Ishikawa (cell line): ENCODE data around the gene TPRG1L.

Experiments used
- CEBPB ChIP-seq: IDR thresholded peaks from 2 replicates; pipeline ENCODE4 v1.6.1; 2012
- CREB1 ChIP-seq: IDR thresholded peaks from 2 replicates; pipeline ENCODE4 v1.6.1; 2012; ENCODE audit warnings: low read depth
- EGR1 ChIP-seq: IDR thresholded peaks from 2 replicates; pipeline ENCODE4 v1.6.1; 2012
- EP300 ChIP-seq: IDR thresholded peaks from 2 replicates; pipeline ENCODE4 v1.6.1; 2012; ENCODE audit warnings: borderline replicate concordance
- FOXM1 ChIP-seq: IDR thresholded peaks from 2 replicates; pipeline ENCODE4 v1.6.1; 2012; ENCODE audit warnings: low read depth, borderline replicate concordance
- NFIC ChIP-seq: IDR thresholded peaks from 2 replicates; pipeline ENCODE4 v1.6.1; 2012
- RAD21 ChIP-seq: IDR thresholded peaks from 2 replicates; pipeline ENCODE4 v1.6.1; 2012; ENCODE audit warnings: low read depth
- TAF1 ChIP-seq: IDR thresholded peaks from 2 replicates; pipeline ENCODE4 v1.6.1; 2012; ENCODE audit warnings: low read depth, mild to moderate bottlenecking
- TCF12 ChIP-seq: IDR thresholded peaks from 2 replicates; pipeline ENCODE4 v1.6.1; 2012; ENCODE audit warnings: low read depth
- TEAD4 ChIP-seq: IDR thresholded peaks from 2 replicates; pipeline ENCODE4 v1.6.1; 2012
- YY1 ChIP-seq: IDR thresholded peaks from 2 replicates; pipeline ENCODE4 v1.6.1; 2012; ENCODE audit warnings: low read depth
- ZBTB7A ChIP-seq: IDR thresholded peaks from 2 replicates; pipeline ENCODE4 v1.6.1; 2012; ENCODE audit warnings: low read depth
- TF ChIP-seq, protein P1 (sequence below): IDR thresholded peaks from 2 replicates; pipeline ENCODE4 v1.6.1; 2012
- TF ChIP-seq, protein P2 (sequence below): IDR thresholded peaks from 2 replicates; pipeline ENCODE4 v1.6.1; 2012
- TF ChIP-seq, protein P3 (sequence below): IDR thresholded peaks from 2 replicates; pipeline ENCODE4 v1.6.1; 2012; ENCODE audit warnings: low read depth, mild to moderate bottlenecking

The TPRG1L gene

DNA sequence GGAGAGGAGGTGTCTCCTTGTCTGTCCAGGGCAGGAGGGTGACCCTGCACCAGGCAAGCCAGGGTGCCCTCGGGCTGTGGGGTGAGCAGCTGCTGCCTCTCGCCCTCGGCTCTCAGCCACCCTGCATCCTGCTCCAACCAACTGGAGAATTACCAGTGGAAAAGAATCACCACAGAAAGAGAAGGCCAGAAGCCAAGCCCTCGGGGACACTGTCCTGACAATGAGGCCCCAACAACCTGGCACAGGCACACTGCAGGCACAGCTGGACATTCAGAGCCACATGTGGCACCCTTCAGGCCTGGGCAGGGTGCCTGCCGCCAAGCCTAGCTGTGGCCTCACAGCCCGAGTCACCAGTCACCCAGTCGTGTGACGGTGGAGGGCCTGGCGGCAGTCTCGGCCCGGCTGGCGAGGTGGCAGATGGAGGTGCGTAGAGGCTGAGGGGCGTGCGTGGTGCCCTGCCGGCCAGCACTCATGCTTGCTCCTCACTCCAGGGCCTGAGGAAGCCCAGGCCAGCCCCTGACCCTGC is 25.5 kb upstream of the TPRG1L start:
- TF ChIP-seq CEBPB, result no peak
- no peak for TF ChIP-seq YY1
- TF ChIP-seq TCF12, result no peak
- TF ChIP-seq TEAD4, result no peak
- TF ChIP-seq, protein P1, sequence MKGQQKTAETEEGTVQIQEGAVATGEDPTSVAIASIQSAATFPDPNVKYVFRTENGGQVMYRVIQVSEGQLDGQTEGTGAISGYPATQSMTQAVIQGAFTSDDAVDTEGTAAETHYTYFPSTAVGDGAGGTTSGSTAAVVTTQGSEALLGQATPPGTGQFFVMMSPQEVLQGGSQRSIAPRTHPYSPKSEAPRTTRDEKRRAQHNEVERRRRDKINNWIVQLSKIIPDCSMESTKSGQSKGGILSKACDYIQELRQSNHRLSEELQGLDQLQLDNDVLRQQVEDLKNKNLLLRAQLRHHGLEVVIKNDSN, result no peak
- TF ChIP-seq ZBTB7A, result no peak
- no peak for TF ChIP-seq TAF1
- TF ChIP-seq FOXM1, result no peak
- TF ChIP-seq CREB1, result no peak
- no peak for TF ChIP-seq EGR1
- TF ChIP-seq, protein P2, sequence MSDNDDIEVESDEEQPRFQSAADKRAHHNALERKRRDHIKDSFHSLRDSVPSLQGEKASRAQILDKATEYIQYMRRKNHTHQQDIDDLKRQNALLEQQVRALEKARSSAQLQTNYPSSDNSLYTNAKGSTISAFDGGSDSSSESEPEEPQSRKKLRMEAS, result no peak
- TF ChIP-seq, protein P3, sequence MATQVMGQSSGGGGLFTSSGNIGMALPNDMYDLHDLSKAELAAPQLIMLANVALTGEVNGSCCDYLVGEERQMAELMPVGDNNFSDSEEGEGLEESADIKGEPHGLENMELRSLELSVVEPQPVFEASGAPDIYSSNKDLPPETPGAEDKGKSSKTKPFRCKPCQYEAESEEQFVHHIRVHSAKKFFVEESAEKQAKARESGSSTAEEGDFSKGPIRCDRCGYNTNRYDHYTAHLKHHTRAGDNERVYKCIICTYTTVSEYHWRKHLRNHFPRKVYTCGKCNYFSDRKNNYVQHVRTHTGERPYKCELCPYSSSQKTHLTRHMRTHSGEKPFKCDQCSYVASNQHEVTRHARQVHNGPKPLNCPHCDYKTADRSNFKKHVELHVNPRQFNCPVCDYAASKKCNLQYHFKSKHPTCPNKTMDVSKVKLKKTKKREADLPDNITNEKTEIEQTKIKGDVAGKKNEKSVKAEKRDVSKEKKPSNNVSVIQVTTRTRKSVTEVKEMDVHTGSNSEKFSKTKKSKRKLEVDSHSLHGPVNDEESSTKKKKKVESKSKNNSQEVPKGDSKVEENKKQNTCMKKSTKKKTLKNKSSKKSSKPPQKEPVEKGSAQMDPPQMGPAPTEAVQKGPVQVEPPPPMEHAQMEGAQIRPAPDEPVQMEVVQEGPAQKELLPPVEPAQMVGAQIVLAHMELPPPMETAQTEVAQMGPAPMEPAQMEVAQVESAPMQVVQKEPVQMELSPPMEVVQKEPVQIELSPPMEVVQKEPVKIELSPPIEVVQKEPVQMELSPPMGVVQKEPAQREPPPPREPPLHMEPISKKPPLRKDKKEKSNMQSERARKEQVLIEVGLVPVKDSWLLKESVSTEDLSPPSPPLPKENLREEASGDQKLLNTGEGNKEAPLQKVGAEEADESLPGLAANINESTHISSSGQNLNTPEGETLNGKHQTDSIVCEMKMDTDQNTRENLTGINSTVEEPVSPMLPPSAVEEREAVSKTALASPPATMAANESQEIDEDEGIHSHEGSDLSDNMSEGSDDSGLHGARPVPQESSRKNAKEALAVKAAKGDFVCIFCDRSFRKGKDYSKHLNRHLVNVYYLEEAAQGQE, result no peak
- TF ChIP-seq RAD21, result no peak
- TF ChIP-seq EP300, result no peak

DNA sequence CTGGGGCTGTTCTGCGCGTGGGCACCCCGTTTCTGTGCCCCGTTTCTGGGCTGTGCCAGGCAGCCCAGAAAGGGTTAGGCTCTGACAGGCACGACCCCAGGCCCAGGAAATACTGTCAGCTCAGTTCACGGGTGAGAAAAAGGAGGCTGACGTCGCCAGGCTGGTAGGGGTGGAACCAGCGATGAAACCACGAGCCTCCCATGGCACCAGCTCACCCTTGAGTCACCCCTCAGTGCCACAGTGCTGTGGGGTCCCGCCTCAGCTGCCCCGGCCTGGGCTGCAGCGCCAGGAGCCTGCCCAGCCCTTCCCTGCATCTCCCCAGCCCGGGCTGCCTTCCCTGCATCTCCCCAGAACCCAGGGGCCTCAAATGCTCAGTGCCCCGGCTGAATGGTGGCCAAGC is 25.0 kb upstream of the TPRG1L start:
- TF ChIP-seq TAF1, result no peak
- no peak for TF ChIP-seq EP300
- TF ChIP-seq, protein P1, result no peak
- no peak for TF ChIP-seq CREB1

DNA sequence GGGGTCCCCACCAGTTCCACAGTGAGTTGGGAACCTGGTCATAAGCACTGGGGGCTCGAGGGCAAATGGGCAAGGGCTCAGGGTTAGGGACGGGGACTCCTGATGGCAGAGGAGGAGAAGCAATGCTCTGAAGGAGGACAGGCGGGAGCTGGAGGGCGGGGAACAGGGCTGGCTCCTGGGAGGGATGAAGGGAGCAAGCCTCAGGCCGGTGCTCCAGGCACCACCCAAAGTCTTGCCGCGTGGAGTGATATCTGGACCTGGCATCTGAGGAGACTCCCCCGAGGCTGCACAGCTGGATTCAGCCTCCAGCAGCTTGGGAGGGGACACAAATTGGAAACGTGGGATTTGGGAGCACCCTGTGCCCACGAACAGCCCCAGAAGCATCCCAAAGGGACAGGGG is 24.5 kb upstream of the TPRG1L start:
- TF ChIP-seq YY1 (no peak), NFIC (no peak), ZBTB7A (no peak), EP300 (no peak), CEBPB (no peak), TAF1 (no peak), EGR1 (no peak), FOXM1 (no peak), CREB1 (no peak), TEAD4 (no peak), RAD21 (no peak), TCF12 (no peak)
- TF ChIP-seq, protein P1, result no peak
- TF ChIP-seq, protein P2, result no peak
- TF ChIP-seq, protein P3, result no peak

DNA sequence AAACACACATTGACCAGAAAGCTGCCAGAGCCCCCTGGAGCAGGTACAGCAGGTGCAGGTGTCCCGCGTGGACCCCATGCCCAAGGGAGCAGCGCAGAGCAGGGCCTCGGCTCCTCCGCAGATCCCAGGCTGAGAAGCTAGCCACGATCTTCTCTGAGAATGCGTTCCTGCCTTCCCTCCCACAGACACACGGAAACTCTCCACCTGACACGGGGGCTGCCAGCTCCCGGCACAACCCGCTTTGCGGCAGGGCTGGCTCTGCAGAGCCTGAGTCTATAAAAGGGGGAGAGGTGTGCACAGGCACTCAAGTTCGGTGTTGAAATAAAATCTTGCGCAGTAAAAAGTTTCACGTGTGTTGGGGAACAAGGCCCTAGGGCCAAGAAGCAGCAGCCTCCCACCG is 23.1 kb upstream of the TPRG1L start:
- TF ChIP-seq ZBTB7A (no peak), FOXM1 (no peak)
- TF ChIP-seq, protein P3, result no peak

DNA sequence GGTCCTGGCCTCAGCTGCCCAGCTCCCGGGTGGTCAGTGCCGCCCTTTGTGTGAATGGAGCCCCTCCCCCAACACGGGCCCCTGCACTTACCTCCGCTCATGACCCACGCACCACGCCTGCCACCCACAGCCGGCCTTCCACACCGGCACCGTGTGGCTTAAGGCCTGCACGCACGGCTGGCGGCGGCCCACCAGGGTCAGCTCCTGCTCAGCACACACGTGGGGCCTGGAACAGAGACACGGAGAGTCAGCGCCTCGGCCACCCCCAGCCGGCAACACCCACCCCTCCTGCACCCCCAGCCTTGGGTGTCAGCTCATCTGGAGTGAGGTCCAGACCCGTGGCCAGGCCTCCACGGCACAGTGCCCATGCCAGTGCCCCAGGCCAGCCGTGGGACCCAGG is 22.4 kb upstream of the TPRG1L start:
- TF ChIP-seq TEAD4 (no peak), TAF1 (no peak), FOXM1 (no peak), EP300 (no peak), RAD21 (no peak), CREB1 (no peak), YY1 (no peak), TCF12 (no peak), NFIC (no peak), CEBPB (no peak)
- TF ChIP-seq, protein P2, result no peak
- TF ChIP-seq, protein P1, result no peak
- TF ChIP-seq, protein P3, result no peak
